Neuronal stem cell (in vitro differentiated cells): ENCODE measurements around the gene STAG1.

Experiments used
- DNase-seq: peaks from one replicate; pipeline ENCODE4 v3.0.0-alpha.2; 2013; ENCODE audit warnings: low spot score
- H2AFZ ChIP-seq: one replicate; pipeline ENCODE4 v1.6.1; 2013; ENCODE audit warnings: mild to moderate bottlenecking, low read length, inconsistent platforms
- H2AK5ac ChIP-seq: 2 replicates; pipeline ENCODE4 v1.6.1; 2013; ENCODE audit warnings: low read depth, mild to moderate bottlenecking, inconsistent platforms, low read length, moderate library complexity, mixed read lengths
- H2BK120ac ChIP-seq: 2 replicates; pipeline ENCODE4 v1.6.1; 2013; ENCODE audit warnings: low read depth, mild to moderate bottlenecking, inconsistent platforms, low read length, moderate library complexity, mixed read lengths
- H2BK12ac ChIP-seq: one replicate; pipeline ENCODE4 v1.6.1; 2013; ENCODE audit warnings: low read length, inconsistent platforms
- H2BK15ac ChIP-seq: 2 replicates; pipeline ENCODE4 v1.6.1; 2013; ENCODE audit warnings: mild to moderate bottlenecking, low read length, inconsistent platforms, mixed read lengths
- H2BK5ac ChIP-seq: one replicate; pipeline ENCODE4 v1.6.1; 2013; ENCODE audit warnings: inconsistent platforms, mild to moderate bottlenecking, low read length, moderate library complexity
- H3K14ac ChIP-seq: one replicate; pipeline ENCODE4 v1.6.1; 2013; ENCODE audit warnings: low read length, inconsistent platforms
- H3K18ac ChIP-seq: 2 replicates; pipeline ENCODE4 v1.6.1; 2013; ENCODE audit warnings: low read length, inconsistent platforms
- H3K23ac ChIP-seq: 2 replicates; pipeline ENCODE4 v1.6.1; 2013; ENCODE audit warnings: low read depth, mild to moderate bottlenecking, mixed read lengths, low read length, inconsistent platforms; ENCODE audit not compliant: poor library complexity
- H3K27ac ChIP-seq: replicated peaks from 3 replicates; pipeline ENCODE4 v1.5.1; 2013; ENCODE audit warnings: low read length, inconsistent platforms
- H3K27me3 ChIP-seq, 3 experiments: 2 replicates each; pipeline ENCODE4 v1.6.1; 2013; ENCODE audit warnings: low read length in 3 of 3, mild to moderate bottlenecking in 2 of 3, inconsistent platforms in 1 of 3, low read depth in 1 of 3, mixed read lengths in 1 of 3, moderate library complexity in 1 of 3; ENCODE audit not compliant: control insufficient read depth in 3 of 3, insufficient read depth in 3 of 3
- H3K36me3 ChIP-seq, 2 donors: replicated peaks in 1 of 2; 2 replicates each; pipeline ENCODE4 v1.6.1; 2013; ENCODE audit warnings: low read length in 2 of 2; ENCODE audit not compliant: control insufficient read depth in 2 of 2, insufficient read depth in 2 of 2
- H3K4ac ChIP-seq: 2 replicates; pipeline ENCODE4 v1.6.1; 2013; ENCODE audit warnings: inconsistent platforms, mild to moderate bottlenecking, low read length, moderate library complexity
- H3K4me1 ChIP-seq, 2 donors: 1 replicate in 1 of 2; 2 replicates in 1 of 2; pipeline ENCODE4 v1.6.1; 2013; ENCODE audit warnings: low read length in 2 of 2, low read depth in 1 of 2; ENCODE audit not compliant: control insufficient read depth in 2 of 2, insufficient read depth in 1 of 2
- H3K4me2 ChIP-seq: one replicate; pipeline ENCODE4 v1.6.1; 2013; ENCODE audit warnings: mild to moderate bottlenecking, low read length, inconsistent platforms; ENCODE audit not compliant: insufficient read depth, poor library complexity, severe bottlenecking
- H3K4me3 ChIP-seq, 2 donors: 2 replicates each; pipeline ENCODE4 v1.5.1; 2013; ENCODE audit warnings: low read length in 2 of 2, mild to moderate bottlenecking in 2 of 2, inconsistent platforms in 1 of 2, moderate library complexity in 1 of 2
- H3K79me1 ChIP-seq: one replicate; pipeline ENCODE4 v1.6.1; 2013; ENCODE audit warnings: low read depth, mild to moderate bottlenecking, inconsistent platforms, low read length, moderate library complexity
- H3K9ac ChIP-seq: one replicate; pipeline ENCODE4 v1.6.1; 2013; ENCODE audit warnings: mild to moderate bottlenecking, low read depth, low read length, inconsistent platforms; ENCODE audit not compliant: poor library complexity
- H3K9me3 ChIP-seq, 2 donors: replicated peaks in 1 of 2; 2 replicates each; pipeline versions ENCODE3 to v1.6.1; 2013; ENCODE audit warnings: low read length in 2 of 2, mild to moderate bottlenecking in 2 of 2, inconsistent platforms in 1 of 2, low read depth in 1 of 2, mixed read lengths in 1 of 2, moderate library complexity in 1 of 2; ENCODE audit not compliant: control insufficient read depth in 2 of 2, insufficient read depth in 1 of 2
- H4K8ac ChIP-seq: one replicate; pipeline ENCODE4 v1.6.1; 2013; ENCODE audit warnings: low read depth, mild to moderate bottlenecking, inconsistent platforms, low read length, moderate library complexity
- H4K91ac ChIP-seq: one replicate; pipeline ENCODE4 v1.6.1; 2013; ENCODE audit warnings: low read length, low read depth, mild to moderate bottlenecking, inconsistent platforms; ENCODE audit not compliant: poor library complexity
- WGBS, 2 donors: extraction: QIAGEN DNeasy Blood & Tissue Kit; methylation state at CpG; one replicate each; pipeline ENCODE4 v1.1.7; 2013; ENCODE audit warnings: missing lambda C conversion rate in 2 of 2, mixed read lengths in 1 of 2; ENCODE audit not compliant: insufficient read length in 2 of 2, insufficient replicate concordance in 1 of 2; ENCODE audit errors: extremely low coverage in 2 of 2; 5-methylcytosine and 5-hydroxymethylcytosine counted together

STAG1 gene

DNA sequence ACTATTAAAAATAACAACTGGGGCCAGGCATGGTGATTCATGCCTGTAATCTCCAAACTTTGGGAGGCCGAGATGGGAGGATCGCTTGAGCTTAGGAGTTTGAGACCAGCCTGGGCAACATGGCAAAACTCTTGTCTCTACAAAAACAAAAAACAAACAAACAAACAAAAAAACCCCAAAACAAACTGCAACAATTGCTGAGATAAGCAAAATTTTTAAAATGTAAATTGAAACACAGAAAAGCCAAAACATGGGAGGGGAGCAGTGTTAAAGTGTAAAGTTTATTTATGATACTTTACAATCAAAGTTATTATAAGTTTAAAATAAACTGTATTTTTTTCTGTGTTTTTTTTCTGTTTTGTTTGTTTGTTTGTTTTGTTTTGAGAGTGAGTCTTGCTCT lies 294.4 kb downstream of the STAG1 start:
- no peak overlapping the region for H4K8ac ChIP-seq
- H2BK15ac ChIP-seq = no peak overlapping the region
- H4K91ac ChIP-seq = no peak overlapping the region
- H3K23ac ChIP-seq = no peak overlapping the region
- H3K14ac ChIP-seq = no peak overlapping the region
- no peaks in the 10 kb centered on the region for H3K4me1 ChIP-seq
- no peaks in the 10 kb centered on the region for H3K27me3 ChIP-seq
- H3K36me3 ChIP-seq = peaks cover 3 to 9% of the 10 kb centered on the region in 2 donors
- no peak for DNase-seq
- no peak overlapping the region for H3K4me2 ChIP-seq
- H3K9ac ChIP-seq = no peak overlapping the region
- H2BK12ac ChIP-seq = no peak overlapping the region
- peaks cover 16 to 32% of the 10 kb centered on the region in 2 donors for H3K9me3 ChIP-seq
- no peak overlapping the region for H2BK5ac ChIP-seq
- WGBS, 2 donors = no CpG with 5 or more reads among the region's 2 CpGs
- H3K4me3 ChIP-seq = no peak overlapping the region
- H3K18ac ChIP-seq = no peak overlapping the region
- H3K4ac ChIP-seq = no peak overlapping the region
- peaks cover 2% of the 10 kb centered on the region for H3K79me1 ChIP-seq
- H2BK120ac ChIP-seq = no peak overlapping the region
- H2AFZ ChIP-seq = no peak overlapping the region
- no peak overlapping the region for H2AK5ac ChIP-seq
- no peak overlapping the region for H3K27ac ChIP-seq

DNA sequence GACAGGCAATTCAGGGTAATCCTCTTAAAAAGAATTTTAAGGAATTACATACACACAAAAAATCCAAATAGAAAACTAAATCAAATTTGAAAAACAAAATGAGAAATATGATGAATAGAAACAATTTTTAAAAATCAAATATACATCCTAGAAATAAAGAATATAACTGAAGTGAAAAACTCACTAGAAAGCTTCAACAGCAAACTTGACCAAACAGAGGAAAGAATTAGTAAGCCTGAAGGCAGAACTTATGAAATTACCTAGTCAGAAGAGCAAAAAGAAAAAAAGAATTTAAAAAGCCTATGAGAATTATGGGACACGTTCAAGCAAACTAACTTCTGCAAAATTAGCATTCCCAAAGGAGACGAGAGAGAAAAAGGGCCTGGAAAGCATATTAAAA lies 296.0 kb downstream of the STAG1 start:
- Histone ChIP-seq H3K4ac (no peak overlapping the region), H2BK15ac (no peak overlapping the region), H3K27me3 (no peaks in the 10 kb centered on the region), H3K9me3 (peaks cover 16 to 32% of the 10 kb centered on the region in 2 donors), H3K36me3 (peaks cover 3 to 18% of the 10 kb centered on the region in 2 donors), H2AK5ac (no peak overlapping the region), H2BK5ac (no peak overlapping the region), H3K79me1 (peaks cover 2% of the 10 kb centered on the region), H3K4me2 (no peak overlapping the region), H4K91ac (no peak overlapping the region), H4K8ac (no peak overlapping the region), H2BK12ac (no peak overlapping the region), H3K23ac (no peak overlapping the region), H3K18ac (no peak overlapping the region), H3K27ac (no peak overlapping the region), H3K14ac (no peak overlapping the region), H2BK120ac (no peak overlapping the region), H3K9ac (no peak overlapping the region), H3K4me3 (no peak overlapping the region), H2AFZ (no peak overlapping the region), H3K4me1 (no peaks in the 10 kb centered on the region)
- no CpG with 5 or more reads among the region's 2 CpGs for WGBS, 2 donors
- no peak for DNase-seq

DNA sequence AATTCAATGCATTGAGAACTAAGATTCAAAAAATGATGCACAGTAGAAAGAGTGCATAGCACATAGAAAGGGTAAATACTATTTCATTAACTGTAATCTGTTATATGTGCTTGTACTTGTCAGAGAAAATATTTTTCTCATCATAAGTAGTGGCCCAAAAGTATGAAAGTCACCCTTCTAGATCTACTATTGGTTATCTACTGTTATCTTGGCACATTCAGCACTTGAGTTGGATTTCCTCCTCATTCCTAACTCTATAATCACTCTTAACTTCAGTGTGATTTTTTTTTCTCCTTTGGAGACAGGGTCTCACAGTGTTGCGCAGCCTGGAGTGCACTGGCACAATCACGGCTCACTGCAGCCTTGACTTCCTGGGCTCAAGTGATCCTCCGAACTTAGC lies 307.6 kb downstream of the STAG1 start:
- Histone ChIP-seq H3K23ac (no peak overlapping the region), H2BK5ac (no peak overlapping the region), H2AFZ (no peak overlapping the region), H3K18ac (no peak overlapping the region), H2AK5ac (no peak overlapping the region), H2BK120ac (no peak overlapping the region), H2BK15ac (no peak overlapping the region), H3K4ac (no peak overlapping the region), H3K27me3 (no peaks in the 10 kb centered on the region), H3K4me3 (no peak overlapping the region), H3K27ac (no peak overlapping the region), H3K4me2 (no peak overlapping the region), H3K14ac (no peak overlapping the region), H3K36me3 (peaks cover 0 to 31% of the 10 kb centered on the region in 2 donors), H4K8ac (no peak overlapping the region), H3K79me1 (peaks cover 1% of the 10 kb centered on the region), H3K9ac (no peak overlapping the region), H3K4me1 (no peaks in the 10 kb centered on the region), H2BK12ac (no peak overlapping the region), H3K9me3 (no peaks in the 10 kb centered on the region), H4K91ac (no peak overlapping the region)
- no CpG with 5 or more reads among the region's 3 CpGs for WGBS, 2 donors
- DNase-seq = no peak

DNA sequence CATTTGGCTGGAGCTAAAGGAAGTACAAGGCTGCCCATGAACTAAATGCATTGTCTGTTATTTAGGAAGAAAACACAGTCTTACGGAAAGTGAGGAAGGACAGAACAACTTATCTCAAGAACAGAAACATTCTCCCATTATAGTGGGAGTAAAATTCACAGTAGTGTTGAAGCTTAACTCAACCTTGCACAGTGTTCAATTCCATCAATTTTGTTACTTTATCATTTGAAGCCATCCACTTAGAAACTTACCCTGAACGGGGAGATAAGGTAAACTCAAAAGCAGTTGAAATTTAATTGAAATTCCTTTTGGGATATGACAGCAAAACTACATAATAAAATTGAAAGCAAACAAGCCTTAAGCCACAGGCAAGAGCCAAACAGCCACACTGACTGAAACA lies 315.1 kb downstream of the STAG1 start:
- Histone ChIP-seq H2BK120ac (no peak overlapping the region), H4K8ac (no peak overlapping the region), H3K14ac (no peak overlapping the region), H2BK5ac (no peak overlapping the region), H3K4me3 (no peak overlapping the region), H3K4ac (no peak overlapping the region), H3K36me3 (peaks cover 0 to 25% of the 10 kb centered on the region in 2 donors), H3K79me1 (peaks cover 1% of the 10 kb centered on the region), H3K4me2 (no peak overlapping the region), H3K4me1 (no peaks in the 10 kb centered on the region), H3K27ac (no peak overlapping the region), H3K23ac (no peak overlapping the region), H4K91ac (no peak overlapping the region), H2BK12ac (no peak overlapping the region), H3K27me3 (no peaks in the 10 kb centered on the region), H3K9ac (no peak overlapping the region), H3K18ac (no peak overlapping the region), H2AFZ (no peak overlapping the region), H2AK5ac (no peak overlapping the region), H3K9me3 (peaks cover 0 to 6% of the 10 kb centered on the region in 2 donors), H2BK15ac (no peak overlapping the region)
- no peak for DNase-seq
- no CpG with 5 or more reads among the region's 2 CpGs for WGBS, 2 donors
